ENCODE results near the gene ZBTB26. TPM values are rescaled to one million over a fixed set of nuclear protein-coding genes. Genes with fewer than 3 reads are reported as not detected.

The ZBTB26 gene
- total RNA-seq, 2 experiments from 2014 or later: 7.7 to 9.0 TPM

- Mint-ChIP-seq H3K27ac (peak overlapping the region; percentile 82), H3K9me3 (ENCODE audit: low read depth) (no peaks in the 10 kb centered on the region), H3K4me1 (peaks cover 39% of the 10 kb centered on the region), H3K27me3 (no peaks in the 10 kb centered on the region), H3K4me3 (peak overlapping the region; percentile 87), H3K36me3 (peaks cover 8% of the 10 kb centered on the region)
- no peak for ATAC-seq
- DNase-seq: no peak
- CTCF ChIA-PET: interaction anchor here (0.9 to 2.5 kb wide), 3 partner anchors 10 to 34 kb away, joined by 3 to 14 read pairs (median 3); partner anchors contain the start of gene ZBTB26
Observed at GRCh38 chr9:122941582-122942234, 10.4 kb upstream of the ZBTB26 start.

- Mint-ChIP-seq H3K27me3 (no peaks in the 10 kb centered on the region), H3K36me3 (peaks cover 13% of the 10 kb centered on the region), H3K4me1 (peaks cover 37% of the 10 kb centered on the region), H3K9me3 (ENCODE audit: low read depth) (no peaks in the 10 kb centered on the region), H3K27ac (peak within 1 kb of the TSS; percentile 82), H3K4me3 (peak within 1 kb of the TSS; percentile 87)
- CTCF ChIA-PET: interaction anchor here (0.9 to 2.5 kb wide), 3 partner anchors 9 to 28 kb away, joined by 3 to 14 read pairs (median 3); partner anchors contain the start of genes ZBTB26 and ZBTB6
- DNase-seq (peak; percentile 99), ATAC-seq (peak; percentile 99)
Observed at GRCh38 chr9:122940749-122941581, 9.7 kb upstream of the ZBTB26 start, which contains the start of gene RABGAP1. TSS of gene RABGAP1 (plus strand) at chr9:122941020. CDS start at chr9:122957060, 16,040 bp downstream.

GRCh38 chr9:122940454-122940748 lies 9.1 kb upstream of the ZBTB26 start:
- H3K4me3 Mint-ChIP-seq: peak overlapping the region; percentile 87
- H3K27me3 Mint-ChIP-seq: no peaks in the 10 kb centered on the region
- H3K4me1 Mint-ChIP-seq: peaks cover 31% of the 10 kb centered on the region
- peaks cover 13% of the 10 kb centered on the region for H3K36me3 Mint-ChIP-seq
- CTCF ChIA-PET: interaction anchor here (0.9 to 2.5 kb wide), 4 partner anchors 8 to 45 kb away, joined by 3 to 14 read pairs (median 3); partner anchors contain the start of genes ZBTB26 and ZBTB6
- no peaks in the 10 kb centered on the region for H3K9me3 Mint-ChIP-seq (ENCODE audit: low read depth)
- peak overlapping the region; percentile 71 for H3K27ac Mint-ChIP-seq
- ATAC-seq (no peak), DNase-seq (no peak)

- no peaks in the 10 kb centered on the region for H3K9me3 Mint-ChIP-seq (ENCODE audit: low read depth)
- no peak for ATAC-seq
- H3K4me1 Mint-ChIP-seq: peaks cover 29% of the 10 kb centered on the region
- no peak overlapping the region for H3K27ac Mint-ChIP-seq
- no peak for DNase-seq
- peaks cover 13% of the 10 kb centered on the region for H3K36me3 Mint-ChIP-seq
- H3K4me3 Mint-ChIP-seq: no peak overlapping the region
- no peaks in the 10 kb centered on the region for H3K27me3 Mint-ChIP-seq
- CTCF ChIA-PET: interaction anchor here (1.1 to 2.5 kb wide), 2 partner anchors 8 to 44 kb away, joined by 3 to 14 read pairs; partner anchors contain the start of gene ZBTB26
Observed at GRCh38 chr9:122939601-122940000, 8.3 kb upstream of the ZBTB26 start.

GRCh38 chr9:122936883-122937282 lies 5.6 kb upstream of the ZBTB26 start:
- peaks cover 17% of the 10 kb centered on the region for H3K36me3 Mint-ChIP-seq
- CTCF ChIA-PET: interaction anchor here (0.7 to 0.9 kb wide), 2 partner anchors 11 to 55 kb away, joined by 3 read pairs; no protein-coding TSS in a partner anchor
- H3K4me1 Mint-ChIP-seq: peaks cover 24% of the 10 kb centered on the region
- no peaks in the 10 kb centered on the region for H3K27me3 Mint-ChIP-seq
- no peak for DNase-seq
- no peak overlapping the region for H3K4me3 Mint-ChIP-seq
- no peaks in the 10 kb centered on the region for H3K9me3 Mint-ChIP-seq (ENCODE audit: low read depth)
- ATAC-seq: no peak
- H3K27ac Mint-ChIP-seq: no peak overlapping the region

GRCh38 chr9:122936464-122936863 lies 5.2 kb upstream of the ZBTB26 start:
- H3K4me1 Mint-ChIP-seq: peaks cover 20% of the 10 kb centered on the region
- H3K27ac Mint-ChIP-seq: no peak overlapping the region
- no peaks in the 10 kb centered on the region for H3K27me3 Mint-ChIP-seq
- ATAC-seq (no peak), DNase-seq (no peak)
- CTCF ChIA-PET: interaction anchor here (0.7 kb wide), 1 partner anchor 55 kb away, joined by 3 read pairs; no protein-coding TSS in a partner anchor
- H3K9me3 Mint-ChIP-seq (ENCODE audit: low read depth): no peaks in the 10 kb centered on the region
- peaks cover 17% of the 10 kb centered on the region for H3K36me3 Mint-ChIP-seq
- H3K4me3 Mint-ChIP-seq: no peak overlapping the region

- Mint-ChIP-seq H3K4me1 (peaks cover 12% of the 10 kb centered on the region), H3K27ac (peak overlapping the region; percentile 58), H3K36me3 (peaks cover 6% of the 10 kb centered on the region), H3K27me3 (no peaks in the 10 kb centered on the region), H3K9me3 (ENCODE audit: low read depth) (no peaks in the 10 kb centered on the region), H3K4me3 (no peak overlapping the region)
- ATAC-seq: no peak
- no peak for DNase-seq
- CTCF ChIA-PET: interaction anchor here (1.0 to 2.5 kb wide), 5 partner anchors 10 to 419 kb away, joined by 3 to 14 read pairs (median 5); partner anchors contain the start of genes RABGAP1 and ZBTB6
Observed at GRCh38 chr9:122930541-122931225, 629 bp downstream of the ZBTB26 start.

GRCh38 chr9:122929796-122930354 lies 1.4 kb downstream of the ZBTB26 start:
- no peak for DNase-seq
- Mint-ChIP-seq H3K27me3 (no peaks in the 10 kb centered on the region), H3K36me3 (peaks cover 5% of the 10 kb centered on the region), H3K4me1 (peaks cover 10% of the 10 kb centered on the region), H3K4me3 (no peak overlapping the region), H3K9me3 (ENCODE audit: low read depth) (no peaks in the 10 kb centered on the region), H3K27ac (no peak overlapping the region)
- CTCF ChIA-PET: interaction anchor here (1.1 to 2.5 kb wide), 3 partner anchors 11 to 420 kb away, joined by 3 to 14 read pairs (median 3); partner anchors contain the start of genes RABGAP1 and ZBTB6
- no peak for ATAC-seq

- Mint-ChIP-seq H3K27ac (no peak overlapping the region), H3K27me3 (no peaks in the 10 kb centered on the region), H3K4me3 (no peak overlapping the region), H3K4me1 (peaks cover 4% of the 10 kb centered on the region), H3K36me3 (peaks cover 10% of the 10 kb centered on the region), H3K9me3 (ENCODE audit: low read depth) (no peaks in the 10 kb centered on the region)
- CTCF ChIA-PET: interaction anchor here (0.7 to 0.8 kb wide), 2 partner anchors 9 to 25 kb away, joined by 3 read pairs; no protein-coding TSS in a partner anchor
- no peak for DNase-seq
- ATAC-seq: no peak
Observed at GRCh38 chr9:122923947-122924346, 7.4 kb downstream of the ZBTB26 start.

GRCh38 chr9:122922713-122923112 lies 8.6 kb downstream of the ZBTB26 start:
- Mint-ChIP-seq H3K27ac (no peak overlapping the region), H3K36me3 (peaks cover 10% of the 10 kb centered on the region), H3K9me3 (ENCODE audit: low read depth) (no peaks in the 10 kb centered on the region), H3K4me1 (peaks cover 4% of the 10 kb centered on the region), H3K27me3 (no peaks in the 10 kb centered on the region), H3K4me3 (no peak overlapping the region)
- ATAC-seq: no peak
- no peak for DNase-seq
- CTCF ChIA-PET: no interaction called here

- no peak for ATAC-seq
- no peaks in the 10 kb centered on the region for H3K27me3 Mint-ChIP-seq
Observed at GRCh38 chr9:122918310-122918709, 13.0 kb downstream of the ZBTB26 start.

GRCh38 chr9:122912964-122913673 lies 18.2 kb downstream of the ZBTB26 start, which contains the start of gene ZBTB6:
TSS of gene ZBTB6 (minus strand) at chr9:122913323. CDS start at chr9:122912072, 1,251 bp downstream.
- Mint-ChIP-seq H3K27me3 (no peaks in the 10 kb centered on the region), H3K9me3 (ENCODE audit: low read depth) (no peaks in the 10 kb centered on the region), H3K4me3 (peak within 1 kb of the TSS; percentile 100), H3K27ac (peak within 1 kb of the TSS; percentile 99), H3K36me3 (peaks cover 26% of the 10 kb centered on the region), H3K4me1 (peaks cover 32% of the 10 kb centered on the region)
- ATAC-seq: peak; percentile 95
- peak; percentile 84 for DNase-seq
- CTCF ChIA-PET: interaction anchor here (0.7 to 2.7 kb wide), 7 partner anchors 10 to 436 kb away, joined by 3 to 14 read pairs (median 4); partner anchors contain the start of genes RABGAP1 and ZBTB26

More at GRCh38 chr9:122918310-122918709, 13.0 kb downstream of the ZBTB26 start:
- Mint-ChIP-seq H3K27ac (no peak overlapping the region), H3K4me3 (no peak overlapping the region), H3K36me3 (peaks cover 10% of the 10 kb centered on the region), H3K4me1 (peaks cover 5% of the 10 kb centered on the region), H3K9me3 (ENCODE audit: low read depth) (no peaks in the 10 kb centered on the region)
- CTCF ChIA-PET: no interaction called here
- no peak for DNase-seq
